IMR-90 (cell line): ENCODE measurements around the gene SYNE1. TPM values are rescaled to one million over a fixed set of nuclear protein-coding genes. Genes with fewer than 3 reads are reported as not detected.

Source experiments
- ATAC-seq: fragments of 200-7000 bp; cut with Tn5 transposase; 2 replicates; pipeline ENCODE4 v1.9.1; 2020; ENCODE audit warnings: low read depth, mild to moderate bottlenecking, moderate library complexity
- BruUV-seq: library from RNA; stranded (reverse); fragments of 400-500 nt; replicated peaks from 2 replicates; lab custom pipeline; 2021; lab: Mats Ljungman, UMichigan
- CTCF ChIA-PET: fragments of 300-600 bp; formaldehyde crosslinking; extraction: SDS; loops from one replicate; lab custom pipeline; 2021; ENCODE audit warnings: antibody characterized with exemption; lab: Yijun Ruan, JAX
- POLR2A ChIA-PET: fragments of 300-600 bp; sonication (Branson Sonifier 250); formaldehyde crosslinking; loops from one replicate; lab custom pipeline; 2022; ENCODE audit warnings: antibody characterized with exemption; ENCODE audit not compliant: unreplicated experiment; lab: Charles Lee
- DNase-seq: peaks from one replicate; pipeline ENCODE4 v3.0.0; 2013
- H2AFZ ChIP-seq: replicated peaks from 2 replicates; pipeline ENCODE3; 2013; ENCODE audit warnings: low read length, mild to moderate bottlenecking; ENCODE audit not compliant: poor library complexity
- H2AK5ac ChIP-seq: 2 replicates; pipeline ENCODE4 v1.6.1; 2013; ENCODE audit warnings: low read depth, low read length, inconsistent platforms
- H2AK9ac ChIP-seq: replicated peaks from 2 replicates; pipeline ENCODE3; 2013; ENCODE audit warnings: mild to moderate bottlenecking, low read depth, low read length, moderate library complexity; ENCODE audit not compliant: poor library complexity
- H2BK120ac ChIP-seq: 2 replicates; pipeline ENCODE4 v1.6.1; 2013; ENCODE audit warnings: low read depth, low read length, inconsistent platforms
- H2BK15ac ChIP-seq: 3 replicates; pipeline ENCODE4 v1.6.1; 2013; ENCODE audit warnings: low read depth, low read length, inconsistent platforms
- H2BK20ac ChIP-seq: 2 replicates; pipeline ENCODE4 v1.6.1; 2013; ENCODE audit warnings: low read depth, mild to moderate bottlenecking, inconsistent platforms, low read length, moderate library complexity
- H2BK5ac ChIP-seq: 2 replicates; pipeline ENCODE4 v1.6.1; 2013; ENCODE audit warnings: mild to moderate bottlenecking, low read depth, low read length, inconsistent platforms; ENCODE audit not compliant: poor library complexity, severe bottlenecking
- H3K14ac ChIP-seq: replicated peaks from 2 replicates; pipeline ENCODE4 v1.6.1; 2013; ENCODE audit warnings: low read depth, low read length, inconsistent platforms
- H3K18ac ChIP-seq: 2 replicates; pipeline ENCODE4 v1.6.1; 2013; ENCODE audit warnings: low read depth, low read length, control low read depth
- H3K23ac ChIP-seq: 2 replicates; pipeline ENCODE4 v1.6.1; 2013; ENCODE audit warnings: low read depth, low read length, inconsistent platforms
- H3K27ac ChIP-seq: 2 replicates; pipeline ENCODE4 v1.5.1; 2013; ENCODE audit warnings: mild to moderate bottlenecking, control low read depth, low read length; ENCODE audit not compliant: insufficient read depth
- H3K27me3 ChIP-seq: 2 replicates; pipeline ENCODE4 v1.6.1; 2013; ENCODE audit warnings: low read length; ENCODE audit not compliant: control insufficient read depth, insufficient read depth
- H3K36me3 ChIP-seq: 2 replicates; pipeline ENCODE4 v1.6.1; 2013; ENCODE audit warnings: low read length, mixed read lengths; ENCODE audit not compliant: control insufficient read depth, insufficient read depth
- H3K4ac ChIP-seq: 2 replicates; pipeline ENCODE4 v1.6.1; 2013; ENCODE audit warnings: low read depth, low read length, inconsistent platforms
- H3K4me1 ChIP-seq: 2 replicates; pipeline ENCODE4 v1.6.1; 2013; ENCODE audit warnings: low read length, mixed read lengths; ENCODE audit not compliant: control insufficient read depth, insufficient read depth
- H3K4me2 ChIP-seq: 2 replicates; pipeline ENCODE4 v1.6.1; 2013; ENCODE audit warnings: low read depth, mild to moderate bottlenecking, control low read depth, low read length, moderate library complexity
- H3K4me3 ChIP-seq: 2 replicates; pipeline ENCODE4 v1.5.1; 2013; ENCODE audit warnings: low read depth, mild to moderate bottlenecking, control low read depth, low read length, moderate library complexity; ENCODE audit not compliant: insufficient read depth
- H3K56ac ChIP-seq: 2 replicates; pipeline ENCODE4 v1.6.1; 2013; ENCODE audit warnings: low read length, inconsistent platforms; ENCODE audit not compliant: insufficient read depth; ENCODE audit errors: extremely low read depth
- H3K79me1 ChIP-seq, 2 experiments: 2 replicates each; pipeline ENCODE4 v1.6.1; 2013; ENCODE audit warnings: low read length in 2 of 2, inconsistent platforms in 1 of 2, low read depth in 1 of 2
- H3K9ac ChIP-seq: 2 replicates; pipeline ENCODE4 v1.6.1; 2013; ENCODE audit warnings: low read depth, low read length, control low read depth
- H3K9me1 ChIP-seq: 2 replicates; pipeline ENCODE4 v1.6.1; 2013; ENCODE audit warnings: low read length, inconsistent platforms; ENCODE audit not compliant: insufficient read depth
- H3K9me3 ChIP-seq: 2 replicates; pipeline ENCODE4 v1.6.1; 2013; ENCODE audit warnings: low read length; ENCODE audit not compliant: control insufficient read depth, insufficient read depth
- H4K20me1 ChIP-seq: 2 replicates; pipeline ENCODE4 v1.6.1; 2013; ENCODE audit warnings: low read length, inconsistent platforms; ENCODE audit not compliant: insufficient read depth
- H4K5ac ChIP-seq: 2 replicates; pipeline ENCODE4 v1.6.1; 2013; ENCODE audit warnings: mild to moderate bottlenecking, low read depth, low read length, control low read depth
- H4K8ac ChIP-seq, 2 experiments: 2 replicates each; pipeline ENCODE4 v1.6.1; 2013; ENCODE audit warnings: low read depth in 2 of 2, low read length in 2 of 2, control low read depth in 1 of 2, inconsistent platforms in 1 of 2
- H4K91ac ChIP-seq: 2 replicates; pipeline ENCODE4 v1.6.1; 2013; ENCODE audit warnings: low read depth, low read length, inconsistent platforms; ENCODE audit not compliant: insufficient read depth
- BHLHE40 ChIP-seq: fragments of 150-350 bp; IDR thresholded peaks from 2 replicates; pipeline ENCODE4 v1.6.1; 2016; ENCODE audit warnings: mild to moderate bottlenecking, low read depth, low read length
- CEBPB ChIP-seq: IDR thresholded peaks from 2 replicates; pipeline ENCODE4 v1.6.1; 2012; ENCODE audit warnings: low read depth, low read length, improper control_type of control experiment
- CHD1 ChIP-seq: IDR thresholded peaks from 2 replicates; pipeline ENCODE4 v1.6.1; 2012; ENCODE audit warnings: low read depth, low read length, improper control_type of control experiment
- FOS ChIP-seq: fragments of 150-350 bp; IDR thresholded peaks from 2 replicates; pipeline ENCODE4 v1.6.1; 2016; ENCODE audit warnings: low read depth, low read length
- MAFK ChIP-seq: IDR thresholded peaks from 2 replicates; pipeline ENCODE4 v1.6.1; 2012; ENCODE audit warnings: low read depth, low read length, improper control_type of control experiment
- MAZ ChIP-seq: IDR thresholded peaks from 2 replicates; pipeline ENCODE4 v1.6.1; 2012; ENCODE audit warnings: low read depth, mild to moderate bottlenecking, low read length, improper control_type of control experiment, moderate library complexity, borderline replicate concordance
- MXI1 ChIP-seq: IDR thresholded peaks from 2 replicates; pipeline ENCODE4 v1.6.1; 2012; ENCODE audit warnings: low read depth, mild to moderate bottlenecking, low read length, moderate library complexity, borderline replicate concordance
- NFE2L2 ChIP-seq: fragments of 150-350 bp; IDR thresholded peaks from 2 replicates; pipeline ENCODE4 v1.6.1; 2016; ENCODE audit warnings: low read depth, mild to moderate bottlenecking, low read length
- POLR2A ChIP-seq: IDR thresholded peaks from 2 replicates; pipeline ENCODE4 v1.6.1; 2012; ENCODE audit warnings: mild to moderate bottlenecking, low read depth, low read length
- RAD21 ChIP-seq: IDR thresholded peaks from 2 replicates; pipeline ENCODE4 v1.6.1; 2012; ENCODE audit warnings: low read length, improper control_type of control experiment
- RCOR1 ChIP-seq: IDR thresholded peaks from 2 replicates; pipeline ENCODE4 v1.6.1; 2012; ENCODE audit warnings: mild to moderate bottlenecking, low read length, improper control_type of control experiment; ENCODE audit not compliant: insufficient replicate concordance
- RFX5 ChIP-seq: IDR thresholded peaks from 2 replicates; pipeline ENCODE4 v1.8.0; 2012; ENCODE audit warnings: low read depth, mild to moderate bottlenecking, low read length, moderate library complexity
- SMC3 ChIP-seq: fragments of 150-350 bp; IDR thresholded peaks from 2 replicates; pipeline ENCODE4 v1.6.1; 2016; ENCODE audit warnings: low read depth, mild to moderate bottlenecking, antibody characterized with exemption, low read length, moderate library complexity
- WGBS, 2 experiments: methylation state at CpG; one replicate each; pipeline versions ENCODE4 v1.1.5 to v1.1.7; 2013; ENCODE audit warnings: missing lambda C conversion rate in 2 of 2; ENCODE audit not compliant: insufficient read length in 1 of 2; ENCODE audit errors: extremely low coverage in 2 of 2; 5-methylcytosine and 5-hydroxymethylcytosine counted together
- dilution Hi-C: fragments of 300-500 bp; cut with HindIII; formaldehyde crosslinking; loops from one replicate; pipeline ENCODE4 v1.14.3; 2018; ENCODE audit warnings: low sequenced_read_pairs; ENCODE audit not compliant: unreplicated experiment
- in situ Hi-C: fragments of 300-500 bp; cut with MboI; formaldehyde crosslinking; loops from 3 replicates; pipeline ENCODE4 v1.14.3; 2019; ENCODE audit warnings: low sequenced_read_pairs, inconsistent platforms, mixed read lengths
- intact Hi-C: fragments of 100-400 bp; cut with micrococcal nuclease; formaldehyde crosslinking; loops from 2 replicates; pipeline ENCODE4 v1.10.0; 2022
- polyA plus RNA-seq, 3 experiments: library from polyadenylated mRNA; depleted of rRNA; stranded (reverse); fragments of >200 nt; gene quantifications; 2 replicates each; pipeline ENCODE4 v1.2.3, GENCODE V29; 2012; ENCODE audit warnings: low replicate concordance in 1 of 3
- total RNA-seq: library from RNA; depleted of rRNA; stranded (reverse); fragments of >200 nt; gene quantifications from 2 replicates; pipeline ENCODE4 v1.2.3, GENCODE V29; 2012
- TF ChIP-seq, protein P1 (sequence below): conservative IDR thresholded peaks from 2 replicates; pipeline ENCODE4 v1.5.1; 2012; ENCODE audit warnings: mild to moderate bottlenecking, low read depth, low read length, improper control_type of control experiment
- TF ChIP-seq, protein P2 (sequence below): fragments of 150-350 bp; IDR thresholded peaks from 2 replicates; pipeline ENCODE4 v1.6.1; 2017; ENCODE audit warnings: mild to moderate bottlenecking, antibody characterized with exemption, low read length, low read depth
- TF ChIP-seq, protein P3 (sequence below): fragments of 150-350 bp; IDR thresholded peaks from 2 replicates; pipeline ENCODE4 v1.6.1; 2016; ENCODE audit warnings: low read depth, mild to moderate bottlenecking, low read length, moderate library complexity, borderline replicate concordance

Gene SYNE1
- total and polyA plus RNA-seq, 2 of the 4 experiments (the other 2 are of a cell fraction), result 34.1 to 159 TPM

DNA sequence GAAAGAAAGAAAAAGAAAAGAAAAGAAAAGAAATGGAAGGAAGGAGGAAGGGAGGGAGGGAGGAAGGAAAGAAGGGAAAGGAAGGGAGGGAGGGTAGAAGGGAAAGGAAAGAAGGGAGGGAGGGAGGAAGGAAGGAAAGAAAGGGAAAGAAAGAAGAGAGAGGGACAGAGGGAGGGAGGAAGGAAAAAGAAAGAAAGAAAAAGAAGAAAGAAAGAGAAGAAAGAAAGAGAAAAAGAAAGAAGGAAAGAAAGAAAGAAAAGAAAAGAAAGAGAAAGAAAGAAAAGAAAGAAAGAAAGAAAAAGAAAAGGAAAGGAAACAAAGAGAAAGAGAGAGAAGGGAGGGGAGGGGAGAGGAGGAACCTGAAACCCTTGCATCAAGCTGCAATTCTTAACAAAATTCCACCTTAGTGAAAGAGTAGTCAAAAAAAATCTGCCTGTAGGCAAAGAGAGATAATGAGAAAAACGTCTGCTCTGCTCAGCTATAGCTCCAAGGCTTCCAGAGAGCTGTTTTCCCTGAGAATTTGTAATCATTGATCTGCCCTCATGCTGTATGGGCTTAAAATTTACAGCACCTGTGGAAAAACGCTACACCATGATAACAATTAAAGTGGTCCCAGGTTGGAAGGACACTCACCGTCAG is 43.8 kb upstream of the SYNE1 start:
- H4K91ac ChIP-seq, result no peak overlapping the region
- ChIA-PET POLR2A (no interaction called here), CTCF (no interaction called here)
- no peak overlapping the region for H3K14ac ChIP-seq
- H3K36me3 ChIP-seq, result no peaks in the 10 kb centered on the region
- H4K5ac ChIP-seq, result no peak overlapping the region
- no peak overlapping the region for H4K8ac ChIP-seq
- no peak overlapping the region for H3K23ac ChIP-seq
- no peak overlapping the region for H2AK9ac ChIP-seq
- in situ Hi-C loops (no loop called here), dilution Hi-C loops (no loop called here), intact Hi-C loops (no loop called here)
- no peak overlapping the region for H3K4me2 ChIP-seq
- TF ChIP-seq BHLHE40 (no peak), NFE2L2 (no peak), FOS (no peak), CEBPB (no peak), RCOR1 (no peak), MAFK (no peak), RAD21 (no peak), CHD1 (no peak), MXI1 (no peak), MAZ (no peak), RFX5 (no peak), POLR2A (no peak), SMC3 (no peak)
- TF ChIP-seq, protein P1, sequence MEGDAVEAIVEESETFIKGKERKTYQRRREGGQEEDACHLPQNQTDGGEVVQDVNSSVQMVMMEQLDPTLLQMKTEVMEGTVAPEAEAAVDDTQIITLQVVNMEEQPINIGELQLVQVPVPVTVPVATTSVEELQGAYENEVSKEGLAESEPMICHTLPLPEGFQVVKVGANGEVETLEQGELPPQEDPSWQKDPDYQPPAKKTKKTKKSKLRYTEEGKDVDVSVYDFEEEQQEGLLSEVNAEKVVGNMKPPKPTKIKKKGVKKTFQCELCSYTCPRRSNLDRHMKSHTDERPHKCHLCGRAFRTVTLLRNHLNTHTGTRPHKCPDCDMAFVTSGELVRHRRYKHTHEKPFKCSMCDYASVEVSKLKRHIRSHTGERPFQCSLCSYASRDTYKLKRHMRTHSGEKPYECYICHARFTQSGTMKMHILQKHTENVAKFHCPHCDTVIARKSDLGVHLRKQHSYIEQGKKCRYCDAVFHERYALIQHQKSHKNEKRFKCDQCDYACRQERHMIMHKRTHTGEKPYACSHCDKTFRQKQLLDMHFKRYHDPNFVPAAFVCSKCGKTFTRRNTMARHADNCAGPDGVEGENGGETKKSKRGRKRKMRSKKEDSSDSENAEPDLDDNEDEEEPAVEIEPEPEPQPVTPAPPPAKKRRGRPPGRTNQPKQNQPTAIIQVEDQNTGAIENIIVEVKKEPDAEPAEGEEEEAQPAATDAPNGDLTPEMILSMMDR, result no peak
- TF ChIP-seq, protein P2, sequence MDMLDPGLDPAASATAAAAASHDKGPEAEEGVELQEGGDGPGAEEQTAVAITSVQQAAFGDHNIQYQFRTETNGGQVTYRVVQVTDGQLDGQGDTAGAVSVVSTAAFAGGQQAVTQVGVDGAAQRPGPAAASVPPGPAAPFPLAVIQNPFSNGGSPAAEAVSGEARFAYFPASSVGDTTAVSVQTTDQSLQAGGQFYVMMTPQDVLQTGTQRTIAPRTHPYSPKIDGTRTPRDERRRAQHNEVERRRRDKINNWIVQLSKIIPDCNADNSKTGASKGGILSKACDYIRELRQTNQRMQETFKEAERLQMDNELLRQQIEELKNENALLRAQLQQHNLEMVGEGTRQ, result no peak
- TF ChIP-seq, protein P3, sequence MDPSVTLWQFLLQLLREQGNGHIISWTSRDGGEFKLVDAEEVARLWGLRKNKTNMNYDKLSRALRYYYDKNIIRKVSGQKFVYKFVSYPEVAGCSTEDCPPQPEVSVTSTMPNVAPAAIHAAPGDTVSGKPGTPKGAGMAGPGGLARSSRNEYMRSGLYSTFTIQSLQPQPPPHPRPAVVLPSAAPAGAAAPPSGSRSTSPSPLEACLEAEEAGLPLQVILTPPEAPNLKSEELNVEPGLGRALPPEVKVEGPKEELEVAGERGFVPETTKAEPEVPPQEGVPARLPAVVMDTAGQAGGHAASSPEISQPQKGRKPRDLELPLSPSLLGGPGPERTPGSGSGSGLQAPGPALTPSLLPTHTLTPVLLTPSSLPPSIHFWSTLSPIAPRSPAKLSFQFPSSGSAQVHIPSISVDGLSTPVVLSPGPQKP, result no peak
- no peaks in the 10 kb centered on the region for H3K9me3 ChIP-seq
- DNase-seq, result no peak
- no peak overlapping the region for H3K4me3 ChIP-seq
- no peaks in the 10 kb centered on the region for H3K79me1 ChIP-seq
- H2BK15ac ChIP-seq, result no peak overlapping the region
- no peak overlapping the region for H3K9ac ChIP-seq
- no peak overlapping the region for H3K27ac ChIP-seq
- no peaks in the 10 kb centered on the region for H3K4me1 ChIP-seq
- no peak overlapping the region for H2BK5ac ChIP-seq
- H2BK20ac ChIP-seq, result no peak overlapping the region
- no peak overlapping the region for H3K56ac ChIP-seq
- H3K4ac ChIP-seq, result no peak overlapping the region
- no peak for ATAC-seq
- H3K27me3 ChIP-seq, result no peaks in the 10 kb centered on the region
- H2AFZ ChIP-seq, result no peak overlapping the region
- H4K20me1 ChIP-seq, result no peaks in the 10 kb centered on the region
- WGBS, 2 experiments, result no CpG with 5 or more reads among the region's 3 CpGs
- no peak overlapping the region for H3K18ac ChIP-seq
- no TSS peak for BruUV-seq
- H2AK5ac ChIP-seq, result no peak overlapping the region
- no peak overlapping the region for H2BK120ac ChIP-seq
- H3K9me1 ChIP-seq, result no peaks in the 10 kb centered on the region
